HG03565 (cell line): ENCODE results near the gene PDIA5.

ENCODE experiments used
- ATAC-seq: cut with Tn5 transposase; IDR thresholded peaks from one replicate; pipeline ENCODE4 v1.9.1; 2021; ENCODE audit warnings: mild to moderate bottlenecking, moderate library complexity; ENCODE audit not compliant: unreplicated experiment

Gene PDIA5

GRCh38 chr3:123066896-123067688 is at the start of gene PDIA5:
Gene PDIA5 (plus strand): TSS chr3:123067025. CDS start chr3:123067165, 140 bp downstream.
- ATAC-seq = peak; percentile 83

GRCh38 chr3:123018683-123019082 is 48.1 kb upstream of the PDIA5 start:
- no peak for ATAC-seq

GRCh38 chr3:123019161-123019560 is 47.7 kb upstream of the PDIA5 start:
- ATAC-seq = no peak

GRCh38 chr3:123019591-123019990 is 47.2 kb upstream of the PDIA5 start:
- no peak for ATAC-seq

GRCh38 chr3:123020709-123021108 is 46.1 kb upstream of the PDIA5 start:
- ATAC-seq = no peak

GRCh38 chr3:123021388-123021787 is 45.4 kb upstream of the PDIA5 start:
- no peak for ATAC-seq

- no peak for ATAC-seq
Measured at GRCh38 chr3:123021996-123022510, 44.8 kb upstream of the PDIA5 start.

GRCh38 chr3:123024056-123024455 is 42.8 kb upstream of the PDIA5 start:
- ATAC-seq = no peak

GRCh38 chr3:123025642-123026521 is 40.9 kb upstream of the PDIA5 start:
- ATAC-seq = no peak

GRCh38 chr3:123026565-123027291 is 40.1 kb upstream of the PDIA5 start:
- ATAC-seq = no peak

- no peak for ATAC-seq
Measured at GRCh38 chr3:123027292-123028232, 39.3 kb upstream of the PDIA5 start, which contains the start of gene SEMA5B. Gene SEMA5B (minus strand): TSS chr3:123027763. CDS start chr3:122961263, 66,500 bp downstream.

- no peak for ATAC-seq
Measured at GRCh38 chr3:123028233-123028828, 38.5 kb upstream of the PDIA5 start.

GRCh38 chr3:123031051-123031450 is 35.8 kb upstream of the PDIA5 start:
- no peak for ATAC-seq

- no peak for ATAC-seq
Measured at GRCh38 chr3:123032057-123032456, 34.8 kb upstream of the PDIA5 start.

GRCh38 chr3:123034120-123034519 is 32.7 kb upstream of the PDIA5 start:
- no peak for ATAC-seq

GRCh38 chr3:123034996-123035395 is 31.8 kb upstream of the PDIA5 start:
- no peak for ATAC-seq

- ATAC-seq = no peak
Measured at GRCh38 chr3:123036352-123037014, 30.3 kb upstream of the PDIA5 start.

- ATAC-seq = no peak
Measured at GRCh38 chr3:123037015-123037375, 29.8 kb upstream of the PDIA5 start.

GRCh38 chr3:123038751-123039150 is 28.1 kb upstream of the PDIA5 start:
- ATAC-seq = no peak
